CD8-positive, alpha-beta memory T cell (primary cell): ENCODE results near the gene RAB1B. TPM values are rescaled to one million over a fixed set of nuclear protein-coding genes. Genes with fewer than 3 reads are reported as not detected.

ENCODE experiments used
- CTCF ChIA-PET: fragments of 350-600 bp; sonication (Branson Sonifier 250); formaldehyde crosslinking; loops from one replicate; lab custom pipeline; 2021; ENCODE audit warnings: antibody characterized with exemption; lab: Charles Lee
- POLR2A ChIA-PET: fragments of 350-600 bp; sonication (Branson Sonifier 250); formaldehyde crosslinking; loops from one replicate; lab custom pipeline; 2021; ENCODE audit warnings: antibody characterized with exemption; lab: Charles Lee
- DNase-seq, 5 donors: peaks; one replicate each; pipeline versions ENCODE4 v3.0.0 to v3.0.0-alpha.2; 2020 to 2022; ENCODE audit warnings: mixed read lengths in 1 of 5
- H3K27ac ChIP-seq: one replicate; pipeline ENCODE4 v1.7.0; 2013; ENCODE audit warnings: low read depth, mild to moderate bottlenecking, low read length, moderate library complexity
- H3K27me3 ChIP-seq: 2 replicates; pipeline ENCODE4 v1.7.0; 2013; ENCODE audit warnings: low read length, mild to moderate bottlenecking; ENCODE audit not compliant: insufficient read depth, poor library complexity, severe bottlenecking
- H3K36me3 ChIP-seq: 2 replicates; pipeline ENCODE4 v1.7.0; 2013; ENCODE audit warnings: mild to moderate bottlenecking, low read length, moderate library complexity; ENCODE audit not compliant: insufficient read depth
- H3K4me1 ChIP-seq: 2 replicates; pipeline ENCODE4 v1.7.0; 2013; ENCODE audit warnings: mild to moderate bottlenecking, low read length, moderate library complexity; ENCODE audit not compliant: insufficient read depth
- H3K4me3 ChIP-seq: 2 replicates; pipeline ENCODE4 v1.7.0; 2013; ENCODE audit warnings: mild to moderate bottlenecking, low read length
- H3K9me3 ChIP-seq: 2 replicates; pipeline ENCODE4 v1.7.0; 2013; ENCODE audit warnings: mild to moderate bottlenecking, low read length
- H3K27ac Mint-ChIP-seq, 8 donors: one replicate each; pipeline ENCODE4 v1.8.0; 2020 to 2021; ENCODE audit warnings: mixed read lengths in 8 of 8, mild to moderate bottlenecking in 6 of 8, inconsistent platforms in 3 of 8, moderate library complexity in 3 of 8
- H3K27me3 Mint-ChIP-seq, 2 donors: one replicate each; pipeline ENCODE4 v1.8.0; 2020 to 2021; ENCODE audit warnings: mixed read lengths in 2 of 2, mild to moderate bottlenecking in 1 of 2, moderate library complexity in 1 of 2
- H3K36me3 Mint-ChIP-seq, 3 donors: one replicate each; pipeline ENCODE4 v1.8.0; 2020 to 2021; ENCODE audit warnings: mixed read lengths in 3 of 3, inconsistent platforms in 1 of 3, mild to moderate bottlenecking in 1 of 3
- H3K4me1 Mint-ChIP-seq, 3 donors: one replicate each; pipeline ENCODE4 v1.8.0; 2020 to 2021; ENCODE audit warnings: mixed read lengths in 3 of 3, inconsistent platforms in 1 of 3, mild to moderate bottlenecking in 1 of 3
- H3K4me3 Mint-ChIP-seq, 7 donors: one replicate each; pipeline ENCODE4 v1.8.0; 2020 to 2021; ENCODE audit warnings: mixed read lengths in 7 of 7, mild to moderate bottlenecking in 6 of 7, moderate library complexity in 4 of 7, inconsistent platforms in 2 of 7
- H3K9me3 Mint-ChIP-seq, 5 donors: one replicate each; pipeline ENCODE4 v1.8.0; 2020 to 2022; ENCODE audit warnings: mixed read lengths in 5 of 5, mild to moderate bottlenecking in 3 of 5, moderate library complexity in 2 of 5, inconsistent platforms in 1 of 5
- polyA plus RNA-seq: library from polyadenylated mRNA; unstranded; fragments of 300-500 nt; fragmentation: Illumina TruSeq; gene quantifications from one replicate; pipeline ENCODE4 v1.2.3, GENCODE V29; 2021
- total RNA-seq, 2 experiments: library from RNA; stranded (reverse); gene quantifications; one replicate each; pipeline ENCODE4 v1.2.3, GENCODE V29; 2021

Gene RAB1B
- total and polyA plus RNA-seq, 3 experiments from 2014 or later: 18.6 to 125 (median 119) TPM

DNA sequence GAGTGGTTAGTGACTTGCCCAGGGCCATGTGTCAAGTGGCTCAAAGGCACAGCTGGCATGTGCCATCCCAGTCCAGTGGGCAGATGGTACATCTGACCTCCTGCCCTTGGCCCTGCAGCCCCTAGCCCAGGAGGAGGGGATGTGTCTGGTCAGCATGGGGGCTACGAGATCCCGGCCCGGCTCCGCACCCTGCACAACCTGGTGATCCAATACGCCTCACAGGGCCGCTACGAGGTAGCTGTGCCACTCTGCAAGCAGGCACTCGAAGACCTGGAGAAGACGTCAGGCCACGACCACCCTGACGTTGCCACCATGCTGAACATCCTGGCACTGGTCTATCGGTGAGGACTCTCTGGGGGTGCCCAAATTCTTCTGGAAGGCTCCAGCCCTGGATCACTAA is 5.7 kb upstream of the RAB1B start:
- H3K27me3 ChIP-seq: no peaks in the 10 kb centered on the region
- peaks cover 0 to 2% of the 10 kb centered on the region in 2 donors for H3K27me3 Mint-ChIP-seq
- H3K36me3 ChIP-seq: peaks cover 13% of the 10 kb centered on the region
- no peak overlapping the region for H3K27ac ChIP-seq
- H3K9me3 Mint-ChIP-seq: no peaks in the 10 kb centered on the region
- H3K27ac Mint-ChIP-seq: peak overlapping the region in 2 of 8 donors; percentile 60
- H3K4me3 ChIP-seq: no peak overlapping the region
- ChIA-PET CTCF (interaction anchor here (2.1 kb wide), 1 partner anchor 41 kb away, joined by 10 read pairs; no protein-coding TSS in a partner anchor), POLR2A (interaction anchor here (1.1 kb wide), 1 partner anchor 17 kb away, joined by 4 read pairs; no protein-coding TSS in a partner anchor)
- no peaks in the 10 kb centered on the region for H3K9me3 ChIP-seq
- peaks cover 0 to 58% (median 8%) of the 10 kb centered on the region in 3 donors for H3K36me3 Mint-ChIP-seq
- H3K4me1 ChIP-seq: peaks cover 7% of the 10 kb centered on the region
- no peak for DNase-seq
- H3K4me1 Mint-ChIP-seq: peaks cover 11 to 24% (median 21%) of the 10 kb centered on the region in 3 donors
- peak overlapping the region in 1 of 7 donors; percentile 32 for H3K4me3 Mint-ChIP-seq

DNA sequence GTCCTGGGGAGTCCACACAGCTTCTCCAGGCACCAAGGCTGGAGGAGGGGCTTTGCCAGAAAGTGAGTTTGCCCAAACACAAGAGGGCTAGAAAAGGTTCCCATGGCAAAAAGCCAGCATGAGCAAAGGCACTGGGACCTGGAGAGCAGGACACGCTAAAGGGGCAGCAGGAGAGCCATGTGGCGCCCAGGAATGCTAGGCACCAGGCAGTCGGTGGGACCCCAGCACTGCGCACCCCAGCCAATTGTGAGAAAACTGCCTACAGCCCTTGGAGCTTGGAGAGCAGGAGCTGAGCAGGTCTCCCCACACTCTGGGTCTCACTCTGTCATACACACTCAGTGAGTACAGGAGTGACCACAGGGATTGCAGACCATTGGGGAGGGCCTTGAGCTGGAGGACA is 5.2 kb upstream of the RAB1B start:
- Mint-ChIP-seq H3K4me3 (peak overlapping the region in 1 of 7 donors; percentile 37), H3K36me3 (peaks cover 0 to 61% (median 8%) of the 10 kb centered on the region in 3 donors), H3K4me1 (peaks cover 16 to 29% (median 27%) of the 10 kb centered on the region in 3 donors), H3K27ac (peak overlapping the region in 3 of 8 donors; percentile 12 to 59 (median 50)), H3K9me3 (no peaks in the 10 kb centered on the region), H3K27me3 (peaks cover 0 to 5% of the 10 kb centered on the region in 2 donors)
- no peak overlapping the region for H3K27ac ChIP-seq
- H3K4me3 ChIP-seq: no peak overlapping the region
- peaks cover 7% of the 10 kb centered on the region for H3K4me1 ChIP-seq
- ChIA-PET POLR2A (no interaction called here), CTCF (interaction anchor here (2.1 kb wide), 1 partner anchor 41 kb away, joined by 10 read pairs; no protein-coding TSS in a partner anchor)
- H3K27me3 ChIP-seq: no peaks in the 10 kb centered on the region
- peaks cover 13% of the 10 kb centered on the region for H3K36me3 ChIP-seq
- no peak for DNase-seq
- H3K9me3 ChIP-seq: no peaks in the 10 kb centered on the region

- Histone ChIP-seq H3K4me1 (peaks cover 3% of the 10 kb centered on the region), H3K9me3 (no peaks in the 10 kb centered on the region), H3K27me3 (no peaks in the 10 kb centered on the region), H3K27ac (no peak overlapping the region), H3K4me3 (no peak overlapping the region), H3K36me3 (peaks cover 13% of the 10 kb centered on the region)
- Mint-ChIP-seq H3K27ac (peak overlapping the region in 3 of 8 donors; percentile 12 to 50 (median 29)), H3K36me3 (peaks cover 0 to 64% (median 8%) of the 10 kb centered on the region in 3 donors), H3K9me3 (no peaks in the 10 kb centered on the region), H3K4me3 (peak overlapping the region in 1 of 7 donors; percentile 37), H3K27me3 (peaks cover 0 to 7% of the 10 kb centered on the region in 2 donors), H3K4me1 (peaks cover 15 to 26% (median 24%) of the 10 kb centered on the region in 3 donors)
- ChIA-PET POLR2A (no interaction called here), CTCF (no interaction called here)
- no peak for DNase-seq
These were observed 4.7 kb upstream of the RAB1B start for GRCh38 chr11:66263785-66264184.

- peak overlapping the region in 3 of 8 donors; percentile 29 to 69 (median 50) for H3K27ac Mint-ChIP-seq
- DNase-seq: no peak
- no peak overlapping the region for H3K4me3 ChIP-seq
- peaks cover 0 to 5% of the 10 kb centered on the region in 2 donors for H3K27me3 Mint-ChIP-seq
- peak overlapping the region in 2 of 7 donors; percentile 27 to 74 for H3K4me3 Mint-ChIP-seq
- peaks cover 2% of the 10 kb centered on the region for H3K4me1 ChIP-seq
- H3K36me3 ChIP-seq: peaks cover 13% of the 10 kb centered on the region
- H3K9me3 Mint-ChIP-seq: no peaks in the 10 kb centered on the region
- H3K27me3 ChIP-seq: no peaks in the 10 kb centered on the region
- H3K4me1 Mint-ChIP-seq: peaks cover 16 to 24% (median 22%) of the 10 kb centered on the region in 3 donors
- POLR2A ChIA-PET: no interaction called here
- CTCF ChIA-PET: no interaction called here
- peaks cover 0 to 64% (median 4%) of the 10 kb centered on the region in 3 donors for H3K36me3 Mint-ChIP-seq
- no peak overlapping the region for H3K27ac ChIP-seq
- H3K9me3 ChIP-seq: no peaks in the 10 kb centered on the region
These were observed 4.1 kb upstream of the RAB1B start for GRCh38 chr11:66264383-66264782.

- H3K36me3 Mint-ChIP-seq: peaks cover 0 to 61% (median 0%) of the 10 kb centered on the region in 3 donors
- peak overlapping the region in 6 of 8 donors; percentile 29 to 69 (median 42) for H3K27ac Mint-ChIP-seq
- ChIA-PET POLR2A (no interaction called here), CTCF (interaction anchor here (0.6 kb wide), 1 partner anchor 278 kb away, joined by 4 read pairs; no protein-coding TSS in a partner anchor)
- no peak overlapping the region for H3K4me3 ChIP-seq
- no peak for DNase-seq
- no peaks in the 10 kb centered on the region for H3K27me3 ChIP-seq
- peaks cover 13% of the 10 kb centered on the region for H3K36me3 ChIP-seq
- peak overlapping the region in 1 of 7 donors; percentile 74 for H3K4me3 Mint-ChIP-seq
- H3K27ac ChIP-seq: no peak overlapping the region
- H3K9me3 ChIP-seq: no peaks in the 10 kb centered on the region
- peaks cover 22 to 25% (median 23%) of the 10 kb centered on the region in 3 donors for H3K4me1 Mint-ChIP-seq
- H3K27me3 Mint-ChIP-seq: peaks cover 0 to 5% of the 10 kb centered on the region in 2 donors
- H3K4me1 ChIP-seq: peaks cover 8% of the 10 kb centered on the region
- H3K9me3 Mint-ChIP-seq: no peaks in the 10 kb centered on the region
These were observed 3.5 kb upstream of the RAB1B start for GRCh38 chr11:66264914-66265313.

DNA sequence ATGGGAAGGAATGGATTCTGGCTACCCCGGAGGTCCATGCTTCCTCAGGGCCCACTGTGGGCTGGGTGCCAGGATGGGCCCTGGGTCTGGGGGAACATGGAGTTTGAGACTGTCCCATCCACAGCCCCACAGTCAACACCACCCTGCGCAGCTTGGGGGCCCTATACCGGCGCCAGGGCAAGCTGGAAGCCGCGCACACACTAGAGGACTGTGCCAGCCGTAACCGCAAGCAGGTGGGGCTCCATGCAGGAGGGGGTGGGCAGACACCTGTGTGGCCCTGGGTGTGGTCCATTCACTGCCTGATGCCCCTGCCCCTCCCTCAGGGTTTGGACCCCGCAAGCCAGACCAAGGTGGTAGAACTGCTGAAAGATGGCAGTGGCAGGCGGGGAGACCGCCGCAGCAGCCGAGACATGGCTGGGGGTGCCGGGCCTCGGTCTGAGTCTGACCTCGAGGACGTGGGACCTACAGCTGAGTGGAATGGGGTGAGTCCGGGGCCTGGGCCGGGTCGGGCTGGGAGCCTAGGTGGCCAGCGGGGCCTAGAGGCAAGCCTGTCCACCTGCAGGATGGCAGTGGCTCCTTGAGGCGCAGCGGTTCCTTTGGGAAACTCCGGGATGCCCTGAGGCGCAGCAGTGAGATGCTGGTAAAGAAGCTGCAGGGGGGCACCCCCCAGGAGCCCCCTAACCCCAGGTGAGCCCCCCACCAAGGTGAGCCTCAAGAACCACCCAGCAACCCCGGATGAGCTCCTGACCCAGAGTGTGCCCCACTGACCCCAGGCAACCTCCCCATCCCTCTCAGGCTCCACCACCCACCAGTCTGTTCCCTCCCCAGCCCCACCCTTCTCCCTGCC is 2.7 kb upstream of the RAB1B start:
- Mint-ChIP-seq H3K4me3 (peak overlapping the region in 2 of 7 donors; percentile 9 to 43), H3K27ac (no peak overlapping the region), H3K4me1 (peaks cover 27 to 34% (median 32%) of the 10 kb centered on the region in 3 donors), H3K36me3 (peaks cover 0 to 59% (median under 1%) of the 10 kb centered on the region in 3 donors), H3K9me3 (no peaks in the 10 kb centered on the region), H3K27me3 (peaks cover 0 to 5% of the 10 kb centered on the region in 2 donors)
- peaks cover 16% of the 10 kb centered on the region for H3K4me1 ChIP-seq
- H3K4me3 ChIP-seq: no peak overlapping the region
- H3K9me3 ChIP-seq: no peaks in the 10 kb centered on the region
- POLR2A ChIA-PET: interaction anchor here (1.0 to 1.4 kb wide), 2 partner anchors 11 to 23 kb away, joined by 3 to 8 read pairs; partner anchors contain the start of gene YIF1A
- no peaks in the 10 kb centered on the region for H3K27me3 ChIP-seq
- no peak for DNase-seq
- CTCF ChIA-PET: interaction anchor here (0.6 to 3.3 kb wide), 3 partner anchors 43 to 279 kb away, joined by 3 to 16 read pairs (median 4); no protein-coding TSS in a partner anchor
- H3K36me3 ChIP-seq: peaks cover 10% of the 10 kb centered on the region
- H3K27ac ChIP-seq: no peak overlapping the region

GRCh38 chr11:66266378-66267038 is 1.9 kb upstream of the RAB1B start:
- Histone ChIP-seq H3K9me3 (no peaks in the 10 kb centered on the region), H3K27me3 (no peaks in the 10 kb centered on the region), H3K27ac (no peak overlapping the region), H3K4me3 (no peak overlapping the region), H3K4me1 (peaks cover 21% of the 10 kb centered on the region), H3K36me3 (peaks cover 10% of the 10 kb centered on the region)
- Mint-ChIP-seq H3K27me3 (peaks cover 0 to 7% of the 10 kb centered on the region in 2 donors), H3K27ac (peak overlapping the region in 6 of 8 donors; percentile 77 to 96 (median 90)), H3K4me1 (peaks cover 31 to 37% (median 35%) of the 10 kb centered on the region in 3 donors), H3K36me3 (peaks cover 0 to 56% (median 3%) of the 10 kb centered on the region in 3 donors), H3K9me3 (no peaks in the 10 kb centered on the region), H3K4me3 (peak overlapping the region; percentile 50 to 97 (median 94))
- POLR2A ChIA-PET: interaction anchor here (1.0 to 1.4 kb wide), 2 partner anchors 11 to 22 kb away, joined by 3 to 8 read pairs; partner anchors contain the start of gene YIF1A
- no peak for DNase-seq
- CTCF ChIA-PET: interaction anchor here (1.2 to 3.3 kb wide), 2 partner anchors 44 to 45 kb away, joined by 3 to 16 read pairs; no protein-coding TSS in a partner anchor
